Stimulated activated CD8-positive, alpha-beta memory T cell treated with anti-CD3 and anti-CD28 coated beads, Interleukin-15, amount 100 ng/mL, for 48 hours (primary cell): Measurements from ENCODE around the gene KCNK1.

Experiments
- DNase-seq, 2 donors: peaks; one replicate each; pipeline ENCODE4 v3.0.0-alpha.2; 2020; ENCODE audit warnings: low read depth in 2 of 2

The KCNK1 gene

DNA sequence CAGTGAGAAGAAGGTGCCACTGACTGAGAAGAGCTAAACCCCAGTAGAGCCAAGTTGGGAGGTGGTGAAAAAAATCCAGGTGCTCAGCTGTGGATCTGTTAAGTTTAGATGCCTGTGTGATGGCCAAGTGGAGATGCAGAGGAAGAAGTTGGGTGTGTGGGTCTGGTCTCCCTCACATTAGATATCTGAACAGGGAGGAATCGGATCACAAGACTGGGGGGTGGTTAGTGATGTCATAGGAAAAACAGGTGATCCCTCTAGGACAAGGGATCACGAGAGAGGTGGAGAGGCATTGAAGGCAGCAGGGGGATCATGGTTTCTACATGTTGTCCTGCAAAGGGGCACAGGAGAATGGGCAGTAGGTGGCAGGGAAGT is 22.6 kb downstream of the KCNK1 start:
- no peak for DNase-seq

DNA sequence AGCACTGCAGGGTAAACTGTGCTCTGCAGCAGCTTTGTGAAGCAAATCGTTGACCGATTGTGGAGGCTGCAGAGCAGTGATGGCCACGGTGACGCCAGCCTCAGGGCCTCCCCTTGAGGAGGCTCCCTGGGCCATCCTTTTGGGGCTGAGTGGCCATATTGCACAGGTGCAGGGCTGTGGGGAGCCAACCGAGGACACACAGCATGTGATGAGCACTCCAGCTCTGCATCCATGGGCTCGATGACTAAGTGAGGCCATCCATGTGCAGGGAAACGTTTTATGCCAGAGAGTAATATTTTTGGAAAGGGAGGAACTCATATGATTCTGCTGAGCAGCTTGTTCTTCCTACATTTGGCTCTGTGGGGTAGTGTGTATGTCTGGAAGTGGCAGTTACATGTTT is 24.6 kb downstream of the KCNK1 start:
- no peak for DNase-seq

DNA sequence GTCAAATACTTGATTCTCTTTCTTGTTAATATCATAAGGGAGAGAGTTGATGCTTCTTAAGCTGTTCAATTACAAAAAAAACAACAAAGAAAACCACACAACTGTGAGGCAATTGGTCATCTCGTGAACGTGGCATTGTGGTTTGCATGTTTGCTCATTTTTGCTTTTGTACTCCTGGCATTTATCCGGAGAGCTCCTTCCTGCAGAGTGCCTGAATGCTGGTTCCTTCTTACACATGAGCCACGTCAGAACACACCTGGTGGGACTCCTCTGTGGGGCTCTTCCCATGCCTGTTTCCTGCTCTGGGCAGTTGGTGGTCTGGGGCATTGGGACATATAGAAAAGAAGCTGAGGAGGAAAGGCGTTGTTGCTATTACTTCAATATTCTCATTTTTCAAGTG is 25.7 kb downstream of the KCNK1 start:
- no peak for DNase-seq

GRCh38 chr1:233640179-233640578 is 26.3 kb downstream of the KCNK1 start:
- no peak for DNase-seq

DNA sequence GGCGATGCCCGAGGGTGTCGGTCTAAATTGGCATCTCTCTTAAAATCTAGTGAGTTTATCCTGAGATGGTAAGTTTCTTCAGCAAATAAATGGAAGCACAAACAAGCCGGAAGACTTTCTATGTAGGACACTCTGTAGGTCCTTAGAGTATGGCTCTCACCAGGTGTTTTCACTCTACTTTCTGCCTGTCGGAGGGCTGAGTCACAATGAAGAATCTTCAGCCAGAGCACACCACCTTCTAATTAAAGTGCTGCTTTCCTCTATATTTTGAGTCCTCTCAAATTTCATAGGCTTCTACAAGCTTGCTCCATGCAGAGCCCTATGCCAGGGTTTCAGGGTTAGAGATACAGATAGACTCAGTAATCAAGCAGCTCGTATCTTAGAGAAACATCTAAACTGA is 27.1 kb downstream of the KCNK1 start:
- no peak for DNase-seq

DNA sequence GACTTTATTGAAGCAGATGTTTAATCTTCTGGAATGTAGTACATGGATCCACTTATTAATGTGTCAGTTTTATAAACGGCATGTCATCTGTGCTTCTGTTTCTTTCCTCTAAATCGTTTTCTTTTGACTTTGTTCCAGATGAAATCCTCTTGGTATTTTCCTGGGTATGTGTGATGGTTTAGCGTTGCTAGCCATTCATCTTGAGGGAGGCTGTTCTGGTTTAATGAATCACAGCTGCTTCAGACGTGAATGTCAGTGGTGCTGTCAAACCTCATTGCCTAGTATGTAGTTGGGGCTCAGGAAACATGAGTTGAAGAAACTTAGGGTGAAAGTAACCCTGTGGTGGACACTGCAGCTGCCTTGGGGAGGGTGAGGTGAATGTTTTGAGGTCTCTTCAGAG is 33.2 kb downstream of the KCNK1 start:
- DNase-seq: no peak

- DNase-seq: no peak
Measured at GRCh38 chr1:233647636-233648035, 33.7 kb downstream of the KCNK1 start.

- DNase-seq: no peak
Measured at GRCh38 chr1:233651061-233651460, 37.2 kb downstream of the KCNK1 start.

- DNase-seq: no peak
Measured at GRCh38 chr1:233651563-233652233, 37.8 kb downstream of the KCNK1 start.

- no peak for DNase-seq
Measured at GRCh38 chr1:233652526-233652925, 38.6 kb downstream of the KCNK1 start.

DNA sequence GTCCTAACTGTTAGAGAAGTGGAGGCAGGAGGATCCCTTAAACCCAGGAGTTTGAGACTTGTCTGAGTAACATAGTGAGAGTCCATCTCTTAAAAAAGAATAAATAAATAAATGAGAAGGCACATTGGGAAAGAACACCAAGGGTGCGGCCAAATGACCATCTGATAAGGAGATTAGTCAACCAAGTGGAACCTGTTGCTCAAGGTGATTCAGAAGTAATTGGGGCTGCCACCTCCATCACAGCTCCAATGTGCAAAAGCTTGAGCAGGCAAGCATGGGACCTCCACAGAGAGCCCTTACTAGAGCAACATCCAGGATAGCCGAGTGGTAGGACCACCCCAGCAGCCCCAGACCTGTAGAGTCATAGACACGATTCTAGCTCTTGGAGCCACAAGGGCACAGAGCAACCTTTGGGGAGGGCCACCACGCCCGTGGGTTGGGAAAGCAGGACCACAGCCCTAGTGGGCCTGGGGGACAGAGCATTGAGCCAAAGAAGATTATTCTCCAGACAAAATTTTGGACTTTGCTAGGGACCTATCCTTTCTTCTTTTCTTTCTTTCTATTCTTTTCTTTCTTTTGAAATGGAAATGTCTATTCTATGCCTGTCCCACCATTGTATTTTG is 40.9 kb downstream of the KCNK1 start:
- DNase-seq: no peak

GRCh38 chr1:233655301-233655740 is 41.4 kb downstream of the KCNK1 start:
- DNase-seq: no peak

- no peak for DNase-seq
Measured at GRCh38 chr1:233656032-233656635, 42.2 kb downstream of the KCNK1 start.

DNA sequence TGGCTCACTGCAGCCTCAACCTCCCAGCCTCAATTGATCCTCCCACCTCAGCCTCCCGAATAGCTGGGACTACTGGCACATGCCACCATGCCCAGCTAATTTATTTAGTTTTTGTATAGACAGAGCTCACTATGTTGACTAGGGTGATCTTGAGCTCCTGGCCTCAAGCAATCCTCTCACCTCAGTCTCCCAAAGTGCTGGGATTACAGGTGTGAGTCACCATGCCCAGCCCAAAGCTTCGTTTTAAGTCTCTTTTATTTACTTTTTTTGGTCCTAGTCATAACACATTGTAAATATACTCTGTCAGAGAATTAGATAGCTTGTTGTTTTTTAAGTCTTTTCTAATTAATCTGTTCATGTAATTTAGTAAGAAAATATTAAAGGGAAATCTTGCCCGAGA is 42.8 kb downstream of the KCNK1 start:
- no peak for DNase-seq

DNA sequence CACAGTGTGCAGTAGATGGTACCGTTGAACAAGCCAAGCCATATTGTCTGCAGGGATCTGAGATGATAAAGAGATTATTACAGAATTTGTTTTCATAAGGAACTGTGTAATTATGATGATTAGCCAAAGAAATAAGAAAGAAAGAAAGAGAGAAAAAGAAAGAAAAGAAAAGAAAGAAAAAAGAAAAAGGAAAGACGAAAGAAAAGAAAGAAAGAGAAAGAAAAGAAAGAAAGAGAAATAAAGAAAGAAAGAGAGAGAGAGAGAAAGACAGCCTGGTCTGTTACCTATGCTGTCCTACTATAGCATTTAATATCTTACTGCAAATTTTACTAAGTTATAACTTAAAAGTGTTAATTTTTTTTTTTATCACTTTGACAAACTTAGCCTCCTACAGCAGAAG is 43.6 kb downstream of the KCNK1 start:
- no peak for DNase-seq

DNA sequence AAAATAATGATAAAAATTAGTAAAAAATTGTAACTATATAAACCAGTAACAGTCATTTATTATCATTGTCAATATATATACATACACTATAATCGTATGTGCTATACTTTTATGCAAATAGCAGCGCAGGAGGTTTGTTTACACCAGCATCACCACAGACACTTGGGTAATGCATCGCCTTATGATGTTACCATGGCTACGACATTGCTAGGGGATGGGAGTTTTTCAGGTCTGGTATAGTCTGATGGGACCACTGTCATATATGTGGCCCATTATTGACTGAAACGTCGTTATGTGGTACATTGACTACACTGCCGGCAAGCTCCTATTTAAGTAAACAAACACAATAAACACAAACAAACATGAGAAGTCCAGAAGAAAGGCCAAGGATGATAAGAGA is 45.6 kb downstream of the KCNK1 start:
- DNase-seq: no peak

DNA sequence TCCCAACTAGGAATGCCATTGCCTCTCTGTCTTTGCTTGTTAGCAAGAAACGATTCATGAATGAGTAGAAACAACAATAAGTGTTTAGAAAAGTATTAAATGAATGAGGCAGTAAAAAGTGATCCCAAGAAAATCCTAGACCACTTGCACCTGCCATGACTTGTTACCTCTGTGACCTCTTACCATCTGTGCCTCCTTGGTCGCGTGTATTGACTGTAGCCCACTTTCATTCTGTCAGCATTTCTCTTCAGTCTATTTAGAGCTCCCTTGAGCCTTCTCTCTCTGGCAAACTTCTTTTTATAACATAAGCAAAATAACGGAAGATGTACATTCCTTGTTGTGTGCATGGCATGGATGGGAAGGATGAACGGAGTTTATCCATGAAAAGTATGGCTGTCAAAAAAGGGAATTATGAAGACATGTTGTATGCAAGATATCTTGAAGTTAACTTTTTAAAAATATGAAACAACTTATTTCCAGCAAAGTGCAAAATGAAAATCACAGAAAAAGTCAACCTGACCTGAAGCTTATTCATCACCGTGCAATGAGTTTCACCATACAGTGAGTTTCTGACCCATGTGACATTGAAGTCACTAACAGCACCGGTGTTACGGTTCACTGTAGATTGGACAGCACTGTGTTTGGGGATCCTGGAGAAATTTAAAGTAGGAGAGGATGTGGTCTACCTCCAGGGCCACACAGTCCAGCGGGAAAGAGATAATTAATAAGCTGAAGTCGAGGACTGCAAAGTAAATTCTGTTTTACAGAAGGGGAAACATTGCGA is 47.7 kb downstream of the KCNK1 start:
- DNase-seq: no peak

DNA sequence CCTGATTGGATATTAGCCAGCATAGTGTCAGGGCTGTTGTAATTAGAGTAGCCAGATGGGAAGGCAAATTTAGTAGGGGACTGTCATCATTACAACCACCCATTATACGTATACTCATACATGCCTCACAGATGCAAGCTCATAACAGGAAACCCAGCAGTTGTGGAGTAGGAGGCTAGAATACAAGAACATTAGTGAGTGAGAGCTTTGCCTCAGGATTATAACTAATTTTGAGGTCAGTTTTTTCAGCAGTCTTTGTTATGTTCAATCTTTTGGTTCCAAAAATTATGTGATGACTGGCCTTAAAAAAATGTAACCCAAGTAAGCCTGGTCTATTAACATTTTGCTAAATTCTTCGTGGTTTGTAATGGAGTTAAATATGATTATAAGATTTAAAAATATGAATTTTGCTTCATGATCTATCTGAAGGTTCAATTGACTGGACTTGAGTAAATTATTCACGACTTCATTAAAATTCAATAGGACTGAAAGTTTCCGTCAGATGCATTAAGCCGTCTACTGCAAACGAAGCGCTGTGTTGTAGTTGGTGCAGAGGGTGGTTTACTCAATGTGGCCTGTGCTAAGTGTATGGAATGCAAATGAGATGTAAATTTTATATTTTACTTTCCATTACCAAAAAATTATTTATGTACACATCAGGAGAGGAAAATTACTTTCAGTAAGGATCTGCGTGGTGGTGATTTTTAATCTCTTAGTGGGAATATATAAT is 48.8 kb downstream of the KCNK1 start:
- no peak for DNase-seq

DNA sequence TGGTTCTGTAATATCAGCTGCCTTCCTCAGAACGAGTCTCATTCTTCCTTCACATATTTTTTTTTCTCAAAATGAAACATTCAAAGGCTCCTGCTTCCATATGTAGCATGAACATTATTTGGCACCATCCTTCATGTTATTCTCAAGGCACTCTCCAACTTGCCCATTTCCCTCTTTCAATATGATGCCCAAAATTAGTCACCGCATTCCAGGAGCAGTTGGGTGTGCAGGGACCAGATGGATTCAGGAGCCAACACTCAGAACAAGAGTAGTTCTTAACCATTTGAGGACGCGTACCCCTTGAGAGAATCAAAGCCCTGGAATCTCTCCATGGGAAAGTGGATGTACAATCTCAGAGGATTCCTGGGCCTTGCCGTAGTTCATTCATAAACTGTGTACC is 50.3 kb downstream of the KCNK1 start:
- no peak for DNase-seq

DNA sequence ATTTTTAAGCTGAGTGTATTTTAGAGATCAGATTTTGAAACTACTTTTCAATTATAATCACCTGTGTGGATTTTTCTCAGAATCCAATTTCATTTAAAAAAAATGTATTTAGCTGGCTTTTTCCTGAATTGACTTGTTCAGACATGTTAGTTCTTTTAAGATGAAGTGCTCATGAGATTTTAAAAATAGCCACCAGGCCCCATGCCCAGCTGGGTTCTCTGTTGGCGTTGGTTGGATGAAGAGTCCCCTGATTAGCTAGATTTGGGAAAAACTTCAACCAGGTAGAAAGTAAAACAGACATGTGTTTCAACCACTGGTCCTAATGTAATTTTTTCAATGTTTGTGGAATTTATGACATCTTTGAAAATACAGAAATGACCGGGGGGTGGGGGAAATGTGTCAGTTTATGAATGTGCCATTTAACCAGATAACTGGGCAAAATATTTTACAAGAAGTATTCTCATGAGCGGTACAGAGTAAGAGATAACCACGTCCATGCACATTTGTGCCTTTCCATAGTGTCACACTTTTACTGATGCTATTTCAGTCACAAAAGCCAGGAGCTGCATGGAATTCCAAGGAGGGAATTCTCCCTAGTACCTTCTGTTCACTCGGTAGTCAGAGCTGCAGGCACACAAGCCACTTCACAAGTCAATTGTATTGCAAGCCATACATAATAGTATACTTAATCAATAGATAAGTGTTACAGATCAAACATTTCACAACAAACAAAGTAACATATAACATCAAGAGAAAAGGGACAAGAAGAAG is 51.1 kb downstream of the KCNK1 start:
- DNase-seq: no peak

DNA sequence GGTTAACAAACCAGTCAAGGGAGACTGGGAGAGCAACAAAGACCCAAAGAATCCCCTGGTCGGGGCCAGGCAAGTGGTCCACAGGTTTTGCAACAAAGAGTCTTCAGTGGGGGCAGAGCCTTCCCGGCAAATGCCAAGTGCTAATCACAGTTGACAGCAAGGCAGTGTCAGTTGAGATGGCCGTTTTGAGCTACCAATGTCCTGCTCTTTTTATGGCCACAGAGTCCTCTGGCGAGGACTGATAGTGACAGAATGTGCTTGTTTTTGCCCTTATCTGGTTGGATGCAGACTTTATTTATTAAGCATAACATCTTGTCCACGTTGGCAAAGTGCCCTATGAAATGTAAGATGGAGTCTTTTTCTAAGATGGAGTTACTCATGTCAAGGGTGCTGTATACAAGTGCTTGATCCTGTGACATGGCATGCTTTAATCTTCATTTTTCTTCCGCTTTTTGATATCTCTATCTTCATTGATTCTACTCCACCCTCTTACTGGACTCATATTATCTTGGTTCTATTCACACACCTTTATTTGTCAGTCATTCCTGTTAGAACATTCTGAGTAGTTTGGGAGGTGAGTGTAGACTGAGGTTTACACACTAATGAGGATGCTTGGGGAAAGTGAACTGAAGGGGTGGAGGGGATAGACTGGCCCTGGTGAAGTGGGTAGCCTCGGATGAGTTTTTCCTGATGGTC is 51.8 kb downstream of the KCNK1 start:
- DNase-seq: no peak
